ENCODE measurements around the gene FUS.

FUS gene

GRCh38 chr16:31202414-31203375 lies 22.8 kb downstream of the FUS start, which contains the start of gene PYCARD:
Gene PYCARD, minus strand, starts transcription at chr16:31202760. Its CDS starts 70 bp downstream, at chr16:31202690.
- DNase-seq (ENCODE audit: low read depth in 3 of 3): no peak

- no peak for DNase-seq (ENCODE audit: low read depth in 3 of 3)
These were observed 25.1 kb downstream of the FUS start for GRCh38 chr16:31204871-31205666.

- no peak for DNase-seq (ENCODE audit: low read depth in 3 of 3)
These were observed 26.8 kb downstream of the FUS start for GRCh38 chr16:31206776-31207175.

- DNase-seq (ENCODE audit: low read depth in 3 of 3): no peak
These were observed 33.4 kb downstream of the FUS start for GRCh38 chr16:31213342-31213741.

GRCh38 chr16:31213877-31214707 lies 34.2 kb downstream of the FUS start, which contains the start of gene TRIM72:
Gene TRIM72, plus strand, starts transcription at chr16:31214119. Its CDS starts 620 bp downstream, at chr16:31214739.
- DNase-seq (ENCODE audit: low read depth in 3 of 3): no peak

GRCh38 chr16:31214708-31215286 lies 34.9 kb downstream of the FUS start:
- DNase-seq (ENCODE audit: low read depth in 3 of 3): no peak

DNA sequence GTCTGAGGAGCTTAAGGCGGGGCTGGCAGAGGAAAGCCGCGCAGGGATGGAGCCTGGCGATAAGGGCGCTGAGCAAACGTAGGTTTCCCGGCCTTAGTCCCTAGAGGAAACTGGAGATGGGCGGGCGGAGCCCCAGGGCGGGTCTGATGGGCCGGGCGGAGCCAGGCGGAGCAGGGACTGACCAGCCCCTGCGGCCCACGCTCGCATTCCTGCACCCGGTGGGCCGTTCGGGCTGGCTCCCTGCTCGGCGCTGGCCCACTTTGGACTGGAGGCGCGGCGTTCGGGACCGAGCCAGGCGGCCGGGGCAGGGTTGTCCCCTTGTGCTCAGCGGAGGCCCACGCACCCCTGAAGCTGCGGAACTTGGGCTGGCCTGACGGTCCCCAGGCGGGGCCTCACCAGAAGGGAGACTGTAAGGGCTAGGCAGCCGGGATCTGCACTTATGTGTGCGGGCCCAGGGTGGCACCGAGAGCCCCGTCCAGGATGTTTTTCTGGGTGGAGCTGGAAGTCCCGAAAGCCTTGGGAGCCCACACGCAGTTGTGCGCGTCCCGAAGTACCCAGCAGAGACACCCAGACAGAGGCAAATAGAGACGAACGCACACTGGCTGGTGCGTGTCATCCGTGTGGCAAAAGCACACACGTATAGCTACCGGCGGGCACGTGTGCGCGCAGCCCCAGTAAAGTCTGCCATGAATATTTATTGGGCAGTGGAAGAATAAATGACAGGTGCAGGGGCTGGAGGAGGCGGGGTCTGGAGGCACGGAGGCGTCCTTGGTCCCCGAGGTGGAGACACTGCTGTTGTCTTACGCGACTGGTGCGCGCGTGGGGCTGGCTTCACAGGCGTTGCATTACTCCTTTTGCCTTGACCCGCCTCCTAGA lies 35.6 kb downstream of the FUS start:
- no peak for DNase-seq (ENCODE audit: low read depth in 3 of 3)

DNA sequence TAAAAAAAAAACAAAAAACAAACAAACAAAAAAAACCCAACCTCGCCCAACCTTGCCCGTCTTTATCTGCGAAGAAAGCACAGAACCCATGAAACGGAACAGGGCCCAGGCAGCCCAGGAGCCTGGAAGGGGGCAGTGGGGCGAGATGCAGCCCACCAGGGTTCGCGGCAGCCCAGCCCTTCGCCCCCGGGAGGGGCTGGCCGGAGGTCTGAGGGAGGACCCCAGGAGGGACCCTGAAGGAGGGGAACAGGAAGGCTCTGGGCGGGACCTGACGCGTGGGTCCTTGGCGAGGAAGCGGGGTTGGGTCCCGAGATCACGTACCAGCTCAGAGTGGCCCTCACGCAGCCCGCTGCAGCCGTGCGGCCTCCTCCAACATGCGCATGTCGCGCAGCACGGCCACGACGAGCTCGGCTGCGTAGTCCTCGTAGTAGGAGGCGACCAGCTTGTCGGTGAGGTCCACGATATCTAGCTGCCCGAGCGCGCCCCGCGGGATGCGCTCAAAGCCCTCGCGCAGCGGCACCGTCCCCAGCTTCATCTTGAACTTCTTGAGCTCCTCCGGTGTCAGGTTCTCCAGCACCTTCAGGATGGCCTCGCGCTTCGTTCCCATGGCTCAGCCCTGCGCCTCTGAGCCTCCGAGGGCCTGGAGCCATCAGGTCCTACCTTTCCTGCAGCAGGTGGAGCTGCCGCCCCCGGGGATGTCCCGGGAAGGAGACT lies 36.6 kb downstream of the FUS start, which contains the start of gene PYDC1:
Gene PYDC1 (minus strand): TSS at position 714 of the 714 bp plus-strand sequence. CDS start 107 bp downstream, at position 607.
- no peak for DNase-seq (ENCODE audit: low read depth in 3 of 3)

DNA sequence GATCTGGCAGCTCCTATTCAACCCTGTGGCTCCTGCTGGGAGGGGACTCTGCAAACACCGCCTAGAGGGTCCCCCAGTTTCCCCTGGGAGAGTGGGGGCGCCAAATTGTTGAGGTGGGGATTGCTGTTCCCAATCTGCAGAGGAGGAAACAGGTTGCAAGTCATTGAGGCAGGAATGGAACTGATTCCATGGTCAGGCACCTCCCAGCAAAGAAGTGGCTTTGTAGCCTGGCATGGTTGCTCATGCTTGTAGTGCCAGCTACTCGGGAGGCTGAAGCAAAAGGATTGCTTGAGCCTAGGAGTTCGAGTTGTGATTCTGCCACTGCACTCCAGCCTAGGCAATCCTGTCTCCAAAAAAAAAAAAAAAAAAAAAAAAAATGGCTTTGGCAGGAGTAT lies 37.2 kb downstream of the FUS start:
- DNase-seq (ENCODE audit: low read depth in 3 of 3): no peak

DNA sequence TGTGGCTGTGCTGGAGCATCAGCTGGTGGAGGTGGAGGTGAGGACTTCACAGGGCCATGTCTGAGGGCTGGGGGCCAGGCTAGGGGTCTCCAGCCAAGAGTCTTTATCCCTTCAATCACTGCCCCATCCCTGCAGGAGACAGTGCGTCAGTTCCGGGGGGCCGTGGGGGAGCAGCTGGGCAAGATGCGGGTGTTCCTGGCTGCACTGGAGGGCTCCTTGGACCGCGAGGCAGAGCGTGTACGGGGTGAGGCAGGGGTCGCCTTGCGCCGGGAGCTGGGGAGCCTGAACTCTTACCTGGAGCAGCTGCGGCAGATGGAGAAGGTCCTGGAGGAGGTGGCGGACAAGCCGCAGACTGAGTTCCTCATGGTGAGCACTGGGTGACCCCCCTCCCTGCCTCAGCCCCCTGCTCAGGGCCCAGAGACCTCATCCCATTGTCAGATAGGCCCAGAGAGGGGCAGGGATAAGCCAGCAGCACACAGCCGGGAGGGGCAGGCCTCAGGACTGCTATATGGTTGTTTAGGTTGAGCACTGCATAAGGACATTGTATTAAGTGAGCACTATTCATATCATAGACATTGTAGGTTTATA lies 39.3 kb downstream of the FUS start:
- no peak for DNase-seq (ENCODE audit: low read depth in 3 of 3)

DNA sequence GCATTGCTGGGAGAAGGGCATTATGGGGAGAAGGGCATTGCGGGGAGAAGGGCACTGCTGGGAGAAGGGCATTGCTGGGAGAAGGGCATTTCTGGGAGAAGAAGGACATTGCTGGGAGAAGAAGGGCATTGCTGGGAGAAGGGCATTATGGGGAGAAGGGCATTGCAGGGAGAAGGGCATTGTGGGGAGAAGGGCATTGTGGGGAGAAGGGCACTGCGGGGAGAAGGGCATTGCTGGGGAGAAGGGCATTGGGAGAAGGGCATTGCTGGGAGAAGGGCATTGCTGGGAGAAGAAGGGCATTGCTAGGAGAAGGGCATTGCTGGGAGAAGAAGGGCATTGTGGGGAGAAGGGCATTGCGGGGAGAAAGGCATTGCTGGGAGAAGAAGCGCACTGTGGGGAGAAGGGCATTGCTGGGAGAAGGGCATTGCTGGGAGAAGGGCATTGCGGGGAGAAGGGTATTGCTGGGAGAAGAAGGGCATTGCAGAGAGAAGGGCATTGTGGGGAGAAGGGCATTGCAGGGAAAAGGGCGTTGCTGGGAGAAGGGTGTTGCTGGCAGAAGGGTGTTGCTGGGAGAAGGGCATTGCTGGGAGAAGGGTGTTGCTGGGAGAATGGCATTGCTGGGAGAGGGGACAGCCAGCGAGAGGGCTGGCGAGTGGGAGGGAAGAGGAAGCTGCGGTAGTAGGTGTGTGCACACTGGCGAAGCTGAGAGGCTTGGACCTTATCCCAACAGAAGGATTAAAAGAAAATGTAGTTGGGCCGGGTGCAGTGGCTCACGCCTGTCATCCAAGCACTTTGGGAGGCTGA lies 41.6 kb downstream of the FUS start:
- DNase-seq (ENCODE audit: low read depth in 3 of 3): no peak

DNA sequence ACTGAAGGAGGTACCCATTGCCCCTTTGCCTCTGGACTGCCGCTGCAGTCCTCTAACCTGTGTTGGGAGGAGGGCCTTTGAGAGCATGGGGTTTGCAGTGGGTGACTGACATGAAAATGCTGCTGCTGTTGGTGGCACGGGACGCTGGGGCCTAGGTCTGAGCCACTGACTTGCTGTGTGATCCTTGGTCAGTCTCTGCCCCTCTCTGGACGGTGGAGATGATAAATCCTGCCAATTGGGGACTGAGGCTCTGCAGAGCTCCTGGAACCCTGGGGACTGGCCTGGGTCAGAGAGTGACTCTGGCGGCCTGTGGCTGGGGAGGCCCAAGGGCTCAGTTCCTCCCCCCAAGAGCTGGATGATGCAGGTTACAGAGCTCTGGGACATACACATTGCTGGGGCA lies 43.1 kb downstream of the FUS start:
- DNase-seq (ENCODE audit: low read depth in 3 of 3): no peak

DNA sequence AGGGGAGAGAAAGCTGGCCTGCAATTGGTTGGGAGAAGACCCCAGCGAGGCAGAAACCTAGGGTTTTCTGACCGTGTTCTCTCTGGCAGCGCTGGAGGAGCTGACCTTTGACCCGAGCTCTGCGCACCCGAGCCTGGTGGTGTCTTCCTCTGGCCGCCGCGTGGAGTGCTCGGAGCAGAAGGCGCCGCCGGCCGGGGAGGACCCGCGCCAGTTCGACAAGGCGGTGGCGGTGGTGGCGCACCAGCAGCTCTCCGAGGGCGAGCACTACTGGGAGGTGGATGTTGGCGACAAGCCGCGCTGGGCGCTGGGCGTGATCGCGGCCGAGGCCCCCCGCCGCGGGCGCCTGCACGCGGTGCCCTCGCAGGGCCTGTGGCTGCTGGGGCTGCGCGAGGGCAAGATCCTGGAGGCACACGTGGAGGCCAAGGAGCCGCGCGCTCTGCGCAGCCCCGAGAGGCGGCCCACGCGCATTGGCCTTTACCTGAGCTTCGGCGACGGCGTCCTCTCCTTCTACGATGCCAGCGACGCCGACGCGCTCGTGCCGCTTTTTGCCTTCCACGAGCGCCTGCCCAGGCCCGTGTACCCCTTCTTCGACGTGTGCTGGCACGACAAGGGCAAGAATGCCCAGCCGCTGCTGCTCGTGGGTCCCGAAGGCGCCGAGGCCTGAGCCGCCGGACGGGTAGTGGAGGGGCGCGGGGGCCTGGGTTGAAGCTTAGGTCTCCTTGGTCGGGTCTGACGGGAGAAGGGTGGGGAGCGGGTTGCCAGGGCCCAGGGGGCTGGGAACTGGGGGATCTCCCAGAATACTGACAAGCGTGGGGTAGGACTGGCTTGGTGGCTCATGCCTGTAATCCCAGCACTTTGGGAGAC lies 44.4 kb downstream of the FUS start:
- DNase-seq (ENCODE audit: low read depth in 3 of 3): no peak

DNA sequence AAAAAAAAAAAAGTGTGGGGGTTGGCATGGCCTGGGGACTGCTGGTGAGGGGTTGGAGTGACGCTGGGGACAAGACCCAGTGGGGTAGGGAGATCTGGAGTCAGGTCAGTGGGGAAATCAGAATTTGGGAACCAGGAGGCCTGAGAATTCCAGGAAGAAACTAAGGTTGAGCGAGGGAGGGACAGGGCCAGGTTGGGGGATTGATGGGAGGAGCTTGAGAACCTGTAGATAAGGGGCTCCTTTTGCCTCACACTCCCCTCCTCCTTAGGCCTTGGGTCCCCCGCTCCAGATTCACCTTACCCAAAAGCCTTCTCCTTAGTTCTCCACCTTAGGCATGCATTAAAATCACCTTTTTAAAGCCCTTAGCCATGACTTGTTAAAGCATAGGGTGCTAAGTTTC lies 45.3 kb downstream of the FUS start:
- no peak for DNase-seq (ENCODE audit: low read depth in 3 of 3)

- DNase-seq (ENCODE audit: low read depth in 3 of 3): no peak
These were observed 48.3 kb downstream of the FUS start for GRCh38 chr16:31228206-31228605.

DNA sequence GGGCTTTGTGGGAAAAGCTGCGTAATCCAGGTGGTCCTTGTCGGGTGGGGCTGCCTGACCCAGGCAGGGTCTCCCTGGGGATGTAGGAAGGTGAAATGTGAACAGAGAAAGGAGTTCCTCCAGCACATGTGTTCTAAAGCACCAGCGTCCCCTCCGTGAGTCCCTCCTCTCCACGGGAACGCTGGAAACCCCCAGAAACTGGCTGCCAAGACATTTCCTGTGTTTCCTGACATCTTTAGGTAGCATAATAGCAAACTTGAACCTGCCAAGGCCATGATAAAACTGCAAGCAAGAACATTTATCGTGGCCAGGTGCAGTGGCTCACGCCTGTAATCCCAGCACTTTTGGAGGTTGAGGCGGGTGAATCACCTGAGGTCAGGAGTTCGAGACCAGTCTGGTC lies 49.6 kb downstream of the FUS start:
- DNase-seq (ENCODE audit: low read depth in 3 of 3): no peak

DNA sequence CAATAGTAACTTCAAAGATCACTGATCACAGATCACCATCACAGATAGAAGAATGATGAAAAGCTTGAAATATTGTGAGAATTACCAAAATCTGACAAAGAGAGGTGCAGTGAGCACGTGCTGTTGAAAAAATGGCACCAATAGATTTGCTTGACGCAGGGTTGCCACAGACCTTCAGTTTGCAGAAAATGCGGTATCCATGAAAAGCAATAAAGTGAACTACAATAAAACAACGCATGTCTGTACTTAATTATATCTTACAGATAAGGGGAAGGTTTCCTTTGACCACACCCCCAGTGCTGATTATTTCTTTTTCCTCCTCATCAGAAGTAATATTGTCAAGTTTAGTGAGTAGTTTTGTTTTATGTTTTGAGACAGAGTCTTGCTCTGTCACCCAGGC lies 58.1 kb downstream of the FUS start:
- DNase-seq (ENCODE audit: low read depth in 3 of 3): no peak

All from stimulated activated CD4-positive, alpha-beta T cell treated with anti-CD3 and anti-CD28 coated beads, TNF-alpha, amount 100 ng/mL, for 4 hours (primary cell).